Esophagus muscularis mucosa (tissue), 4 donors: ENCODE results near the gene UQCRHL. TPM values are rescaled to one million over a fixed set of nuclear protein-coding genes. Genes with fewer than 3 reads are reported as not detected.

ENCODE experiments used
- DNase-seq: peaks from one replicate; pipeline ENCODE4 v3.0.0-alpha.2; 2017; ENCODE audit errors: extremely low spot score
- H3K27ac ChIP-seq, 4 donors: fragments of 200-600 bp; sonication (generic); replicated peaks in 1 of 4; 1 replicate in 3 of 4; 2 replicates in 1 of 4; pipeline ENCODE4 v1.5.1; 2016 to 2019; ENCODE audit warnings: mild to moderate bottlenecking in 1 of 4
- H3K27me3 ChIP-seq, 4 donors: fragments of 200-600 bp; sonication (generic); one replicate each; pipeline versions ENCODE4 v1.5.1 to v1.6.0; 2016 to 2019
- H3K36me3 ChIP-seq, 4 donors: fragments of 200-600 bp; sonication (generic); one replicate each; pipeline ENCODE4 v1.5.1; 2016 to 2019
- H3K4me1 ChIP-seq, 4 donors: fragments of 200-600 bp; sonication (generic); one replicate each; pipeline ENCODE4 v1.5.1; 2016 to 2019
- H3K4me3 ChIP-seq, 4 donors: fragments of 200-600 bp; sonication (generic); 1 replicate in 2 of 4; 2 replicates in 2 of 4; pipeline ENCODE4 v1.5.1; 2016 to 2019; ENCODE audit warnings: mild to moderate bottlenecking in 4 of 4, moderate library complexity in 1 of 4
- H3K9me3 ChIP-seq, 4 donors: fragments of 200-600 bp; sonication (generic); 1 replicate in 3 of 4; 2 replicates in 1 of 4; pipeline ENCODE4 v1.5.1; 2016 to 2019
- CTCF ChIP-seq, 3 experiments: fragments of 200-600 bp in 2 of 3; fragments of 450-650 bp in 1 of 3; sonication (generic) in 2 of 3; IDR thresholded peaks; one replicate each; pipeline ENCODE4 v1.5.1; 2017 to 2019; ENCODE audit warnings: antibody characterized with exemption in 3 of 3, mild to moderate bottlenecking in 2 of 3, moderate library complexity in 1 of 3
- EP300 ChIP-seq: sonication (generic); formaldehyde crosslinking; IDR thresholded peaks from one replicate; pipeline ENCODE4 v1.6.1; 2017; ENCODE audit warnings: antibody characterized with exemption
- POLR2A ChIP-seq: fragments of 450-650 bp; IDR thresholded peaks from one replicate; pipeline ENCODE4 v1.6.1; 2017; ENCODE audit warnings: antibody characterized with exemption, moderate library complexity, mild to moderate bottlenecking, low read depth
- POLR2AphosphoS5 ChIP-seq, 2 donors: sonication (generic); formaldehyde crosslinking; IDR thresholded peaks; one replicate each; pipeline ENCODE4 v1.6.1; 2017; ENCODE audit warnings: antibody characterized with exemption in 2 of 2
- WGBS: methylation state at CpG from one replicate; pipeline ENCODE4 v1.1.5; 2018; 5-methylcytosine and 5-hydroxymethylcytosine counted together
- intact Hi-C: fragments of 100-400 bp; cut with DNase I; formaldehyde crosslinking; loops from one replicate; pipeline ENCODE4 v1.15.1; 2023
- total RNA-seq, 4 donors: library from RNA; depleted of rRNA; stranded (reverse); fragments of >200 nt; gene quantifications; one replicate each; pipeline versions ENCODE4 v1.1.0 to v1.2.1, GENCODE V29; 2016

Gene UQCRHL
- total RNA-seq, 4 donors from 2014 or later = 0.52 to 1.3 (median 0.95) TPM

GRCh38 chr1:15850471-15851001 lies 43.1 kb upstream of the UQCRHL start:
- peaks cover 46 to 68% (median 62%) of the 10 kb centered on the region in 4 donors for H3K4me1 ChIP-seq
- no peak for DNase-seq
- no peak for TF ChIP-seq POLR2AphosphoS5 (IDR thresholded peaks at IDR 0.05)
- TF ChIP-seq EP300 = no peak
- no peak for TF ChIP-seq CTCF (IDR thresholded peaks at IDR 0.05)
- TF ChIP-seq POLR2A = no peak
- H3K36me3 ChIP-seq = no peaks in the 10 kb centered on the region
- peak overlapping the region; percentile 76 to 95 (median 95) for H3K4me3 ChIP-seq
- intact Hi-C loops = no loop called here
- 6% methylated on average over 2 of the region's 2 CpGs for WGBS
- peak overlapping the region; percentile 95 to 100 (median 98) for H3K27ac ChIP-seq
- H3K9me3 ChIP-seq = no peaks in the 10 kb centered on the region
- H3K27me3 ChIP-seq = no peaks in the 10 kb centered on the region

- intact Hi-C loops = loop anchor here (2.0 kb wide), 1 partner anchor 15 kb away; no protein-coding TSS in a partner anchor
- no peak for TF ChIP-seq POLR2A
- TF ChIP-seq EP300 = no peak
- TF ChIP-seq CTCF (IDR thresholded peaks at IDR 0.05) = no peak
- TF ChIP-seq POLR2AphosphoS5 (IDR thresholded peaks at IDR 0.05) = no peak
- H3K36me3 ChIP-seq = no peaks in the 10 kb centered on the region
- WGBS = under 1% methylated on average over 16 of the region's 16 CpGs
- peaks cover 46 to 67% (median 64%) of the 10 kb centered on the region in 4 donors for H3K4me1 ChIP-seq
- peak overlapping the region; percentile 95 to 100 (median 98) for H3K27ac ChIP-seq
- H3K27me3 ChIP-seq = no peaks in the 10 kb centered on the region
- no peaks in the 10 kb centered on the region for H3K9me3 ChIP-seq
- no peak for DNase-seq
- peak overlapping the region; percentile 76 to 95 (median 95) for H3K4me3 ChIP-seq
Observed at GRCh38 chr1:15849775-15850324, 42.4 kb upstream of the UQCRHL start.

- TF ChIP-seq EP300 (no peak), CTCF (IDR thresholded peaks at IDR 0.05) (no peak), POLR2A (no peak), POLR2AphosphoS5 (IDR thresholded peaks at IDR 0.05) (peak; percentile 80 to 83)
- DNase-seq = peak; percentile 96
- Histone ChIP-seq H3K4me1 (peaks cover 46 to 71% (median 68%) of the 10 kb centered on the region in 4 donors), H3K9me3 (no peaks in the 10 kb centered on the region), H3K36me3 (no peaks in the 10 kb centered on the region), H3K27ac (peak overlapping the region; percentile 95 to 100 (median 98)), H3K4me3 (peak overlapping the region; percentile 76 to 95 (median 95)), H3K27me3 (no peaks in the 10 kb centered on the region)
- 2% methylated on average over 44 of the region's 44 CpGs for WGBS
- intact Hi-C loops = loop anchor here (2.0 kb wide), 1 partner anchor 14 kb away; no protein-coding TSS in a partner anchor
Observed at GRCh38 chr1:15848929-15849774, 41.7 kb upstream of the UQCRHL start.

- DNase-seq = no peak
- peak overlapping the region; percentile 95 to 100 (median 98) for H3K27ac ChIP-seq
- H3K9me3 ChIP-seq = no peaks in the 10 kb centered on the region
- H3K27me3 ChIP-seq = no peaks in the 10 kb centered on the region
- under 1% methylated on average over 39 of the region's 104 CpGs for WGBS
- intact Hi-C loops = loop anchor here (2.0 kb wide), 1 partner anchor 14 kb away; no protein-coding TSS in a partner anchor
- peaks cover 42 to 73% (median 67%) of the 10 kb centered on the region in 4 donors for H3K4me1 ChIP-seq
- H3K4me3 ChIP-seq = peak overlapping the region; percentile 76 to 95 (median 95)
- H3K36me3 ChIP-seq = no peaks in the 10 kb centered on the region
- TF ChIP-seq EP300 (no peak), POLR2AphosphoS5 (IDR thresholded peaks at IDR 0.05) (peak in 1 of 2 donors; percentile 21)
Observed at GRCh38 chr1:15848143-15848928, 40.9 kb upstream of the UQCRHL start.
